Prostate gland (tissue), 2 donors: ENCODE measurements around the gene AGTRAP. TPM values are rescaled to one million over a fixed set of nuclear protein-coding genes. Genes with fewer than 3 reads are reported as not detected.

ENCODE experiments used
- DNase-seq: peaks from one replicate; pipeline ENCODE4 v3.0.0-alpha.2; 2019; ENCODE audit warnings: low spot score
- H3K27ac ChIP-seq, 2 donors: fragments of 200-600 bp; sonication (generic); 2 replicates each; pipeline ENCODE4 v1.5.1; 2017 to 2019
- H3K27me3 ChIP-seq: fragments of 200-600 bp; sonication (generic); replicated peaks from 2 replicates; pipeline ENCODE4 v1.5.1; 2019; ENCODE audit not compliant: insufficient read depth
- H3K36me3 ChIP-seq, 2 donors: fragments of 200-600 bp; sonication (generic); 1 replicate in 1 of 2; 2 replicates in 1 of 2; pipeline versions ENCODE4 v1.5.1 to v1.8.1; 2017 to 2019
- H3K4me1 ChIP-seq: fragments of 200-600 bp; sonication (generic); replicated peaks from 2 replicates; pipeline ENCODE4 v1.5.1; 2019
- H3K4me3 ChIP-seq, 2 donors: fragments of 200-600 bp; sonication (generic); 2 replicates each; pipeline ENCODE4 v1.5.1; 2017 to 2019
- H3K9me3 ChIP-seq: fragments of 200-600 bp; sonication (generic); 2 replicates; pipeline ENCODE4 v1.5.1; 2017
- POLR2A ChIP-seq: fragments of 450-650 bp; IDR thresholded peaks from one replicate; pipeline ENCODE4 v1.6.1; 2016; ENCODE audit warnings: antibody characterized with exemption, mild to moderate bottlenecking
- POLR2AphosphoS5 ChIP-seq: sonication (generic); formaldehyde crosslinking; IDR thresholded peaks from one replicate; pipeline ENCODE4 v1.6.1; 2017; ENCODE audit warnings: antibody characterized with exemption
- WGBS: methylation state at CpG from one replicate; pipeline ENCODE4 v1.1.5; 2018; 5-methylcytosine and 5-hydroxymethylcytosine counted together
- intact Hi-C: fragments of 100-400 bp; cut with DNase I; formaldehyde crosslinking; loops from one replicate; pipeline ENCODE4 v1.14.2; 2022
- total RNA-seq, 2 donors: library from RNA; depleted of rRNA; stranded (reverse); fragments of >200 nt; gene quantifications; one replicate each; pipeline ENCODE4 v1.1.0, GENCODE V29; 2016
- TF ChIP-seq, protein P1 (sequence below), 4 experiments: fragments of 200-600 bp in 2 of 4; fragments of 450-650 bp in 2 of 4; sonication (generic) in 2 of 4; IDR thresholded peaks; 1 replicate in 3 of 4; 2 replicates in 1 of 4; pipeline ENCODE4 v1.5.1; 2016 to 2019; ENCODE audit warnings: antibody characterized with exemption in 4 of 4, mild to moderate bottlenecking in 2 of 4, moderate library complexity in 2 of 4

Gene AGTRAP
- total RNA-seq, 2 donors from 2014 or later, result 114 to 123 TPM

DNA sequence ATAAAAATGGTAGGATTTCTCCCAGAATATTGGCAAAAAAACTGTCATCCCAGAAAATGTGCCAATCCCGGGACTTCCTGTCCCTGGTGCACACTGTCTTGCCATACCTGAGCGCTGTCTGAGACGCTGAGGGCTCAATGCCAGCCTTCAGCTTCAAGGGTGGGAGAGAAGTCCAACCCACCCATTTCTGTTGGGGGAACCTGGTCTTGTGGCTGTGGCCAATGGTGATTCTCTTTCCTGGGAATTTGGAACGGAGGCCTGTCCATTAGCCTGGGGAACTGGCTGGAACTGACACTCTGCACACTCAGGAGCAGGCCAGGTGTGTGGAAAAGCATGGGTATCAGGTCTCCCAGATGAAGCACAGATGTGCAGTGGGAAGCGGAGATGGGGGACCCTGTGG, 63.2 kb downstream of the AGTRAP start:
- WGBS, result 95% methylated on average over 5 of the region's 5 CpGs
- H3K9me3 ChIP-seq, result no peaks in the 10 kb centered on the region
- peaks cover 11% of the 10 kb centered on the region for H3K4me1 ChIP-seq
- H3K27me3 ChIP-seq, result no peaks in the 10 kb centered on the region
- no peak for DNase-seq
- no peak for TF ChIP-seq POLR2AphosphoS5
- TF ChIP-seq POLR2A, result no peak
- TF ChIP-seq, protein P1, sequence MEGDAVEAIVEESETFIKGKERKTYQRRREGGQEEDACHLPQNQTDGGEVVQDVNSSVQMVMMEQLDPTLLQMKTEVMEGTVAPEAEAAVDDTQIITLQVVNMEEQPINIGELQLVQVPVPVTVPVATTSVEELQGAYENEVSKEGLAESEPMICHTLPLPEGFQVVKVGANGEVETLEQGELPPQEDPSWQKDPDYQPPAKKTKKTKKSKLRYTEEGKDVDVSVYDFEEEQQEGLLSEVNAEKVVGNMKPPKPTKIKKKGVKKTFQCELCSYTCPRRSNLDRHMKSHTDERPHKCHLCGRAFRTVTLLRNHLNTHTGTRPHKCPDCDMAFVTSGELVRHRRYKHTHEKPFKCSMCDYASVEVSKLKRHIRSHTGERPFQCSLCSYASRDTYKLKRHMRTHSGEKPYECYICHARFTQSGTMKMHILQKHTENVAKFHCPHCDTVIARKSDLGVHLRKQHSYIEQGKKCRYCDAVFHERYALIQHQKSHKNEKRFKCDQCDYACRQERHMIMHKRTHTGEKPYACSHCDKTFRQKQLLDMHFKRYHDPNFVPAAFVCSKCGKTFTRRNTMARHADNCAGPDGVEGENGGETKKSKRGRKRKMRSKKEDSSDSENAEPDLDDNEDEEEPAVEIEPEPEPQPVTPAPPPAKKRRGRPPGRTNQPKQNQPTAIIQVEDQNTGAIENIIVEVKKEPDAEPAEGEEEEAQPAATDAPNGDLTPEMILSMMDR (IDR thresholded peaks at IDR 0.05), result no peak
- no peak overlapping the region for H3K4me3 ChIP-seq
- intact Hi-C loops, result no loop called here
- H3K36me3 ChIP-seq, result peaks cover 3 to 12% of the 10 kb centered on the region in 2 donors
- no peak overlapping the region for H3K27ac ChIP-seq

DNA sequence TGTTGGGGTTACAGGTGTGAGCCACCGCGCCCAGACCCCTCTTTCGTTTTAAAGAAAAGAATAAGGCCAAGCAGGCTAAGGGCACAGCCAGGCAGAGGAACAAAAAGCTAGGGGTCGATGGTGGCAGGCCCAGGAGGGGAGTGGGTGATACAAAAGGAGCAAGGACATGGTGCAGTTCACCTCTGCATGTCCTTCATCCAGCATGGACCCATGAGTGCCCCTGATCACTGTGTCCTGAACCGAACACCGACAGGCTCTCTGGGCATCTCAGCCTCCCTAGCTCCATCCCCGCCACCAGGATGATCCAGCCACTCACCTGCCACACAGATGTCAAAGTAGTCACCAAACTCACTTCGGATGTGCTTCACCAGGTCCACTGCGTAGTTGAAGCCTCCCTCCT, 64.0 kb downstream of the AGTRAP start:
- TF ChIP-seq POLR2A, result no peak
- TF ChIP-seq, protein P1 (IDR thresholded peaks at IDR 0.05), result no peak
- TF ChIP-seq POLR2AphosphoS5, result no peak
- intact Hi-C loops, result loop anchor here (5.0 kb wide), 2 partner anchors 63 to 143 kb away; partner anchors contain the start of gene AGTRAP
- no peak overlapping the region for H3K4me3 ChIP-seq
- H3K4me1 ChIP-seq, result peaks cover 16% of the 10 kb centered on the region
- WGBS, result 96% methylated on average over 9 of the region's 9 CpGs
- peaks cover 3 to 4% of the 10 kb centered on the region in 2 donors for H3K36me3 ChIP-seq
- no peaks in the 10 kb centered on the region for H3K27me3 ChIP-seq
- DNase-seq, result no peak
- no peaks in the 10 kb centered on the region for H3K9me3 ChIP-seq
- H3K27ac ChIP-seq, result no peak overlapping the region

GRCh38 chr1:11800391-11800755, 64.4 kb downstream of the AGTRAP start:
- 81% methylated on average over 8 of the region's 8 CpGs for WGBS
- Histone ChIP-seq H3K36me3 (peaks cover 0 to 3% of the 10 kb centered on the region in 2 donors), H3K4me1 (peaks cover 16% of the 10 kb centered on the region), H3K9me3 (no peaks in the 10 kb centered on the region), H3K27ac (no peak overlapping the region), H3K27me3 (no peaks in the 10 kb centered on the region), H3K4me3 (no peak overlapping the region)
- intact Hi-C loops, result loop anchor here (5.0 kb wide), 2 partner anchors 63 to 143 kb away; partner anchors contain the start of gene AGTRAP
- DNase-seq, result no peak
- no peak for TF ChIP-seq POLR2A
- TF ChIP-seq POLR2AphosphoS5, result no peak
- TF ChIP-seq, protein P1 (IDR thresholded peaks at IDR 0.05), result no peak

Other genes starting within 250 kb of the AGTRAP start
- gene FBXO2, start 81.7 kb upstream of the AGTRAP start, total RNA-seq, result 10 to 100 TPM; 14.1 to 16.9 TPM
- gene FBXO44, start 81.3 kb upstream of the AGTRAP start, total RNA-seq, result 10 to 100 TPM; 29.5 to 51.2 TPM
- 10 to 100 TPM; 12.5 to 17.7 TPM for gene FBXO6, start 71.9 kb upstream of the AGTRAP start, total RNA-seq
- 10 to 100 TPM; 37.3 to 67.8 TPM for gene MAD2L2, start 55.0 kb upstream of the AGTRAP start, total RNA-seq
- under 1 TPM; 0.05 to 0.51 TPM for gene DRAXIN, start 44.4 kb upstream of the AGTRAP start, total RNA-seq
- gene C1orf167, start 26.1 kb downstream of the AGTRAP start, total RNA-seq, result 1 to 10 TPM in 1 of 2 donors, not detected in 1; 10.0 TPM
- gene MTHFR, start 69.8 kb downstream of the AGTRAP start, total RNA-seq, result 10 to 100 TPM; 27.6 to 75.0 TPM
- 10 to 100 TPM; 13.4 to 45.0 TPM for gene CLCN6, start 70.1 kb downstream of the AGTRAP start, total RNA-seq
- gene NPPA, start 111.6 kb downstream of the AGTRAP start, total RNA-seq, result 1 to 10 TPM in 1 of 2 donors, not detected in 1; 1.3 TPM
- not detected for gene NPPB, start 122.8 kb downstream of the AGTRAP start, total RNA-seq
- gene KIAA2013, start 190.3 kb downstream of the AGTRAP start, total RNA-seq, result 100 to 1,000 TPM; 104 to 137 TPM
- gene PLOD1, start 198.6 kb downstream of the AGTRAP start, total RNA-seq, result 10 to 100 TPM; 73.6 to 80.2 TPM
- 10 to 100 TPM; 55.0 to 92.4 TPM for gene MFN2, start 244.3 kb downstream of the AGTRAP start, total RNA-seq